ENCODE measurements around the gene EPB41L5. TPM values are rescaled to one million over a fixed set of nuclear protein-coding genes. Genes with fewer than 3 reads are reported as not detected.
"Not testable (repeated sequence)": the region's sequence is repeated elsewhere in the genome, so short reads cannot be mapped to it uniquely, and the experiment has no call there.

EPB41L5 gene
- total and polyA plus RNA-seq, 9 of the 15 experiments (the other 6 are each of a cell fraction or from before 2014, with no cell fraction given) = 2.3 to 14.1 (median 8.2) TPM

- TF ChIP-seq, protein P1, sequence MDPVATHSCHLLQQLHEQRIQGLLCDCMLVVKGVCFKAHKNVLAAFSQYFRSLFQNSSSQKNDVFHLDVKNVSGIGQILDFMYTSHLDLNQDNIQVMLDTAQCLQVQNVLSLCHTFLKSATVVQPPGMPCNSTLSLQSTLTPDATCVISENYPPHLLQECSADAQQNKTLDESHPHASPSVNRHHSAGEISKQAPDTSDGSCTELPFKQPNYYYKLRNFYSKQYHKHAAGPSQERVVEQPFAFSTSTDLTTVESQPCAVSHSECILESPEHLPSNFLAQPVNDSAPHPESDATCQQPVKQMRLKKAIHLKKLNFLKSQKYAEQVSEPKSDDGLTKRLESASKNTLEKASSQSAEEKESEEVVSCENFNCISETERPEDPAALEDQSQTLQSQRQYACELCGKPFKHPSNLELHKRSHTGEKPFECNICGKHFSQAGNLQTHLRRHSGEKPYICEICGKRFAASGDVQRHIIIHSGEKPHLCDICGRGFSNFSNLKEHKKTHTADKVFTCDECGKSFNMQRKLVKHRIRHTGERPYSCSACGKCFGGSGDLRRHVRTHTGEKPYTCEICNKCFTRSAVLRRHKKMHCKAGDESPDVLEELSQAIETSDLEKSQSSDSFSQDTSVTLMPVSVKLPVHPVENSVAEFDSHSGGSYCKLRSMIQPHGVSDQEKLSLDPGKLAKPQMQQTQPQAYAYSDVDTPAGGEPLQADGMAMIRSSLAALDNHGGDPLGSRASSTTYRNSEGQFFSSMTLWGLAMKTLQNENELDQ (CRISPR knock-in tag; IDR thresholded peaks at IDR 0.05; ENCODE audit: borderline replicate concordance) = no peak
These were observed 51.8 kb downstream of the EPB41L5 start (continued) for GRCh38 chr2:120064664-120065063.

DNA sequence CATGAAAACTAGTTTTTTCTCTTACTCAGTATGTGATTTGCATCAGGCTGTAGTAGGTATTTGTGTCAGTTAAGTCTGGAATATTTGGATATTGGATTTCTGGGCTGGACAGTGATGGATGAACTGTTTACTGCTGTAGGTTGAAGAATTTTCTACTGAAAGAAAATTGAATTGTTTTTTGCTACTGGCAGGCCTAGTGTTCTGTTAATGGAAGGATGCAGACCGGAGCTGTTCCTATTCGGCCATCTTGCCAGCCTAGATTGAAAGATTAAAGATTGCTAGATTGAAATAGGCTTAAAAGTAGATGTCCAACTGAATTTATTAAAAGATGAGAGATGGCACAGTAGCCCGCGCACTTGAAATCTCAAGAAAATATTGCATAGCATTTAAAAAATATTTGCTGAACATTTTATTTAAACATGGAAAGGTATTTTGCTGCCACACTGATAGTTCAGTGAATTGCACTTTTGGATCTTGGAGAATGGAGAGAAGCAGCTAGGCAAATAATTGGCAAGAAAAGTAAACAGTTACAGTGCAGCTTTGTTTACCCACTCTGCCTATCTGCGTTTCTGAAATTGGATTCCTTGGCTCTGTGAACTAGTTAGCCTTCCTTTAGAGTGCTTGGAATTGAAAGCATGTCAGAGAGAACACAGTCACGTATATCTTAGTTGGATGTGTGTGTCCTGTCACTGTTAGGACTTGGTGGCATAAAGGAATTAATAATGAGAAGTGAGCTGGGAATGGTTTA, 54.1 kb downstream of the EPB41L5 start:
- Histone ChIP-seq H2AFZ (ENCODE audit: low read depth, low read length) (no peak overlapping the region), H3K27me3 (ENCODE audit: control insufficient read depth in 2 of 2, insufficient read depth in 2 of 2, low read length in 2 of 2) (no peaks in the 10 kb centered on the region), H3K4me1 (replicated peaks in 1 of 2; ENCODE audit: control insufficient read depth in 2 of 2, insufficient read depth in 2 of 2, low read length in 2 of 2) (no peaks in the 10 kb centered on the region), H3K9ac (ENCODE audit: insufficient read depth in 1 of 2, low read depth in 2 of 2, low read length in 2 of 2) (no peak overlapping the region), H3K36me3 (ENCODE audit: control insufficient read depth, insufficient read depth, low read length) (no peaks in the 10 kb centered on the region), H3K79me2 (ENCODE audit: control insufficient read depth, insufficient read depth, low read length) (no peaks in the 10 kb centered on the region), H3K9me3 (replicated peaks; ENCODE audit: control insufficient read depth, insufficient read depth, low read depth, low read length) (no peaks in the 10 kb centered on the region), H4K20me1 (replicated peaks; ENCODE audit: control insufficient read depth, insufficient read depth, low read length) (no peaks in the 10 kb centered on the region), H3K4me2 (ENCODE audit: insufficient read depth, low read length) (no peak overlapping the region), H3K9me1 (ENCODE audit: control insufficient read depth, insufficient read depth, low read length) (no peaks in the 10 kb centered on the region), H3K27ac (ENCODE audit: extremely low read depth, low read depth, low read length) (no peak overlapping the region), H3K4me3 (no peak overlapping the region)
- intact Hi-C loops (cut with micrococcal nuclease) (no loop called here), in situ Hi-C loops (cut with MboI) (no loop called here)
- TF ChIP-seq ESRRA (IDR thresholded peaks at IDR 0.05; ENCODE audit: borderline replicate concordance, low read depth) (no peak), ZNF143 (CRISPR knock-in tag; IDR thresholded peaks at IDR 0.05) (no peak), TOE1 (IDR thresholded peaks at IDR 0.05; ENCODE audit: borderline replicate concordance) (no peak), TOE1 (CRISPR knock-in tag; IDR thresholded peaks at IDR 0.05; ENCODE audit: borderline replicate concordance, low read depth) (no peak), BACH1 (tag; IDR thresholded peaks at IDR 0.05) (no peak)
- ATAC-seq (no peak), FAIRE-seq (no peak), DNase-seq (ENCODE audit: extremely low read depth in 1 of 4, low spot score in 3 of 4) (no peak)
- POLR2A ChIA-PET = interaction anchor here (1.0 kb wide), 1 partner anchor 9 kb away, joined by 3 read pairs; no protein-coding TSS in a partner anchor
- BruUV-seq (replicated peaks) = no TSS peak
- WGBS (ENCODE audit: insufficient coverage, low coverage, missing lambda C conversion rate) = 66% methylated on average over 6 of the region's 6 CpGs
- CTCF ChIA-PET (ENCODE audit: low intra/inter-chr PET ratio) = no interaction called here

- POLR2A ChIA-PET; H3K9me3 ChIP-seq (replicated peaks; ENCODE audit: control insufficient read depth, insufficient read depth, low read depth, low read length); in situ Hi-C loops (cut with MboI); FAIRE-seq; DNase-seq (ENCODE audit: extremely low read depth in 1 of 4, low spot score in 3 of 4); H3K9ac ChIP-seq (ENCODE audit: insufficient read depth in 1 of 2, low read depth in 2 of 2, low read length in 2 of 2); H3K27ac ChIP-seq (ENCODE audit: extremely low read depth, low read depth, low read length); H3K4me3 ChIP-seq; H3K27me3 ChIP-seq (ENCODE audit: control insufficient read depth in 2 of 2, insufficient read depth in 2 of 2, low read length in 2 of 2); H2AFZ ChIP-seq (ENCODE audit: low read depth, low read length); H3K9me1 ChIP-seq (ENCODE audit: control insufficient read depth, insufficient read depth, low read length); H3K4me2 ChIP-seq (ENCODE audit: insufficient read depth, low read length); ATAC-seq; H3K36me3 ChIP-seq (ENCODE audit: control insufficient read depth, insufficient read depth, low read length); H3K4me1 ChIP-seq (replicated peaks in 1 of 2; ENCODE audit: control insufficient read depth in 2 of 2, insufficient read depth in 2 of 2, low read length in 2 of 2); CTCF ChIA-PET (ENCODE audit: low intra/inter-chr PET ratio); H4K20me1 ChIP-seq (replicated peaks; ENCODE audit: control insufficient read depth, insufficient read depth, low read length); BruUV-seq (replicated peaks); H3K79me2 ChIP-seq (ENCODE audit: control insufficient read depth, insufficient read depth, low read length); intact Hi-C loops (cut with micrococcal nuclease): not testable (repeated sequence)
- WGBS (ENCODE audit: insufficient coverage, low coverage, missing lambda C conversion rate) = 76% methylated on average over 17 of the region's 20 CpGs
These were observed 55.3 kb downstream of the EPB41L5 start for GRCh38 chr2:120068040-120068658.
